Activated T-cell treated with anti-CD3 and anti-CD28 coated beads, Interleukin-2, amount 50 U/mL, for 4 hours (primary cell): ENCODE data around the gene TK2. TPM values are rescaled to one million over a fixed set of nuclear protein-coding genes. Genes with fewer than 3 reads are reported as not detected.
A peak's percentile ranks its signal among the peaks of the same experiment; 100 is the strongest.
"Not testable (repeated sequence)": the region's sequence is repeated elsewhere in the genome, so short reads cannot be mapped to it uniquely, and the experiment has no call there.

ENCODE experiments used
- ATAC-seq, 2 donors: fragments of 200-7000 bp; cut with Tn5 transposase; one replicate each; pipeline ENCODE4 v1.10.0; 2021
- DNase-seq: peaks from one replicate; pipeline ENCODE4 v3.0.0-alpha.2; 2020
- H3K27me3 Mint-ChIP-seq: one replicate; pipeline ENCODE4 v1.8.0; 2021; ENCODE audit warnings: low read depth, mixed read lengths
- H3K36me3 Mint-ChIP-seq: one replicate; pipeline ENCODE4 v1.8.0; 2022; ENCODE audit warnings: mixed read lengths; ENCODE audit not compliant: insufficient read depth
- H3K4me1 Mint-ChIP-seq: one replicate; pipeline ENCODE4 v1.8.0; 2021; ENCODE audit warnings: low read depth, mixed read lengths
- H3K4me3 Mint-ChIP-seq: one replicate; pipeline ENCODE4 v1.8.0; 2021; ENCODE audit warnings: mild to moderate bottlenecking, moderate library complexity, mixed read lengths
- H3K9me3 Mint-ChIP-seq: one replicate; pipeline ENCODE4 v1.8.0; 2021; ENCODE audit warnings: mixed read lengths
- total RNA-seq, 3 donors: library from RNA; stranded (reverse); gene quantifications; one replicate each; pipeline ENCODE4 v1.2.1, GENCODE V29; 2021

The TK2 gene
- total RNA-seq, result 1 to 10 TPM; 3.6 to 4.6 (median 3.8) TPM

- H3K4me3 Mint-ChIP-seq, result peak within 1 kb of the TSS; percentile 94
- H3K4me1 Mint-ChIP-seq, result peaks cover 58% of the 10 kb centered on the region
- DNase-seq (peak; percentile 46), ATAC-seq (peak; percentile 49 to 60)
- H3K9me3 Mint-ChIP-seq, result no peaks in the 10 kb centered on the region
- H3K27me3 Mint-ChIP-seq, result no peaks in the 10 kb centered on the region
- peaks cover 3% of the 10 kb centered on the region for H3K36me3 Mint-ChIP-seq
Observed at GRCh38 chr16:66549284-66550131, at the start of gene TK2. TK2 (minus strand) TSS chr16:66550122; CDS start chr16:66550061, 61 bp downstream.

GRCh38 chr16:66598111-66598510 lies 48.2 kb upstream of the TK2 start:
- DNase-seq (no peak), ATAC-seq (peak; percentile 22 to 47)
- peaks cover 4% of the 10 kb centered on the region for H3K9me3 Mint-ChIP-seq
- H3K36me3 Mint-ChIP-seq, result no peaks in the 10 kb centered on the region
- H3K4me1 Mint-ChIP-seq, result peaks cover 27% of the 10 kb centered on the region
- no peak overlapping the region for H3K4me3 Mint-ChIP-seq
- no peaks in the 10 kb centered on the region for H3K27me3 Mint-ChIP-seq

GRCh38 chr16:66596986-66597848 lies 47.3 kb upstream of the TK2 start:
- H3K9me3 Mint-ChIP-seq, result peaks cover 4% of the 10 kb centered on the region
- H3K27me3 Mint-ChIP-seq, result no peaks in the 10 kb centered on the region
- no peak overlapping the region for H3K4me3 Mint-ChIP-seq
- no peaks in the 10 kb centered on the region for H3K36me3 Mint-ChIP-seq
- ATAC-seq (peak; percentile 50 to 67), DNase-seq (no peak)
- peaks cover 23% of the 10 kb centered on the region for H3K4me1 Mint-ChIP-seq

DNA sequence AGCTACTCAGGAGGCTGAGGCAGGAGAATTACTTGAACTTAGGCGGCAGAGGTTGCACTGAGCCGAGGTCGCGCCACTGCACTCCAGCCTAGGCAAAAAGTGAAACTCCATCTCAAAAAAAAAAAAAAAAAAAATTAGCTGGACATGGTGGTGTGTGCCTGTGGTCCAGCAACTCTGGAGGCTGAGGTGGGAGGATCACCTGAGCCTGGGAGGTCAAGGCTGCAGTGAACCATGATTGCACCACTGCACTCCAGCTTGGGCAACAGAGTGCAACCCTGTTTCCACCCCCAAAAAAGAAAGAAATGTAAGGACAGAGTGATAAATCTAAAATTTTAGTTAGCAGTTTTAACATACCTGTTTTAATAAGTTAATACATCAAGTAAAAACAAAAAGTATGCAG lies 46.6 kb upstream of the TK2 start:
- not testable (repeated sequence) for ATAC-seq, H3K36me3 Mint-ChIP-seq, H3K27me3 Mint-ChIP-seq, H3K9me3 Mint-ChIP-seq, DNase-seq, H3K4me3 Mint-ChIP-seq
- peaks cover 23% of the 10 kb centered on the region for H3K4me1 Mint-ChIP-seq

- Mint-ChIP-seq H3K36me3 (no peaks in the 10 kb centered on the region), H3K9me3 (no peaks in the 10 kb centered on the region), H3K4me3 (no peak overlapping the region), H3K4me1 (peaks cover 28% of the 10 kb centered on the region), H3K27me3 (no peaks in the 10 kb centered on the region)
- DNase-seq, result no peak
- no peak for ATAC-seq
Observed at GRCh38 chr16:66594739-66595138, 44.8 kb upstream of the TK2 start.

DNA sequence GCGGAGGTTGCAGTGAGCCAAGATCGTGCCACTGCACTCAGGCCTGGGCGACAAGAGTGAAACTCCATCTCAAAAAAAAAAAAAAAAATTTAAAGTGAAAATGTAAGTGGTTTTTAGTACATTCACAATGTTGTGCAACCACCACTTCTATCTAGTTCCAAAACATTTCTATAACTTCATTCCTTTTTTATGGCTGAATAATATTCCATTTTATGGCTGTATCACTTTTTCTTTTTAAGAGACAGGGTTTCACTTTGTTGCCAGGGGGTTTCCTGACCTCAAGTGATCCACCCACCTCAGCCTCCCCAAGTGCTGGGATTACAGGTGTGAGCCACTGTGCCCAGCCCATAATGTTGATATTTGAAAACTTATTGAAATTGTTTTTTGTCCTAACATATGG lies 42.9 kb upstream of the TK2 start:
- DNase-seq, result no peak
- H3K36me3 Mint-ChIP-seq, result no peaks in the 10 kb centered on the region
- H3K9me3 Mint-ChIP-seq, result no peaks in the 10 kb centered on the region
- no peak overlapping the region for H3K4me3 Mint-ChIP-seq
- no peaks in the 10 kb centered on the region for H3K27me3 Mint-ChIP-seq
- ATAC-seq, result no peak
- H3K4me1 Mint-ChIP-seq, result peaks cover 32% of the 10 kb centered on the region

- H3K4me1 Mint-ChIP-seq, result peaks cover 31% of the 10 kb centered on the region
- no peaks in the 10 kb centered on the region for H3K27me3 Mint-ChIP-seq
- no peaks in the 10 kb centered on the region for H3K36me3 Mint-ChIP-seq
- no peak for ATAC-seq
- no peak overlapping the region for H3K4me3 Mint-ChIP-seq
- no peak for DNase-seq
- no peaks in the 10 kb centered on the region for H3K9me3 Mint-ChIP-seq
Observed at GRCh38 chr16:66592241-66592640, 42.3 kb upstream of the TK2 start.

DNA sequence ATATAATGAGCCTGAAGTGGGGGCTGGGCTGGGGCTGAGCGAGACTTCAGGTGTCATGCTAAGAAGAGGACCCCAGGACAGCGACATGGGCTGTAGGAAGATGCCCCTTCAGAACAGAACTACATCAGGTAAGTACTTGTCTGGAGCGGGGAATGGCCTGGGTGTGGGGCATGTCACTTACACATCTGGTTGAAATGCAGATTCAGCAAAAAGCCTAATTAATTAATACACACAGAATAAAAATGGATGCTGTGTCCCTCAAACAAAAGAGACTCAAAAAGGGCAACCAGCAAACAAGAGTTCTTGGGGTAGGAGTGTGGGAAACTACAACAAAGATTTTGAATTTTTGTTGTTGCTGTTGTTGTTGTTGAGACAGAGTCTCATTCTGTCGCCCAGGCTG lies 41.1 kb upstream of the TK2 start:
- Mint-ChIP-seq H3K4me3 (no peak overlapping the region), H3K36me3 (no peaks in the 10 kb centered on the region), H3K4me1 (peaks cover 29% of the 10 kb centered on the region), H3K27me3 (no peaks in the 10 kb centered on the region), H3K9me3 (no peaks in the 10 kb centered on the region)
- ATAC-seq (no peak), DNase-seq (no peak)

DNA sequence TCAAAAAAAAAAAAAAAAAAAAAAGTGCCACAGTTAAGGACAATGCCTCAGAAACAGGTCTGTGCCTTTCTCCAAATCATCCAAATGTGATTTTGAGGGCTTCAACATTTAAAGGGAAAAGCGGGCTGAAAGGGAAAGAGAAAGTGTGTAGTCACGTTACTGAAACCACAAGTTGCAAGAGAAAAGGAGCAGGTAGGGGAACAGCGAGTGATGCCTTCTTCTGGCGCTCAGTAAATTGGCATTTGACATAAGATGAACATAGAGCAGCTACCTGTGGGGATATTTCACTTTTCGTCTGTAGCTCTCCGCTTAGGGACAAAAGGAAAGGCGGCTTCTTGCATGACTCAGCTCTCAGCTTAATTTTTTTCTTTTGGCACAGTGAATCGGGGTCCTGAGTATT lies 40.4 kb upstream of the TK2 start:
- peaks cover 29% of the 10 kb centered on the region for H3K4me1 Mint-ChIP-seq
- H3K36me3 Mint-ChIP-seq, result no peaks in the 10 kb centered on the region
- H3K27me3 Mint-ChIP-seq, result no peaks in the 10 kb centered on the region
- H3K4me3 Mint-ChIP-seq, result peak overlapping the region; percentile 81
- no peak for DNase-seq
- ATAC-seq, result peak; percentile 67 to 71
- H3K9me3 Mint-ChIP-seq, result no peaks in the 10 kb centered on the region

GRCh38 chr16:66588981-66589713 lies 39.2 kb upstream of the TK2 start:
- H3K36me3 Mint-ChIP-seq, result no peaks in the 10 kb centered on the region

DNA sequence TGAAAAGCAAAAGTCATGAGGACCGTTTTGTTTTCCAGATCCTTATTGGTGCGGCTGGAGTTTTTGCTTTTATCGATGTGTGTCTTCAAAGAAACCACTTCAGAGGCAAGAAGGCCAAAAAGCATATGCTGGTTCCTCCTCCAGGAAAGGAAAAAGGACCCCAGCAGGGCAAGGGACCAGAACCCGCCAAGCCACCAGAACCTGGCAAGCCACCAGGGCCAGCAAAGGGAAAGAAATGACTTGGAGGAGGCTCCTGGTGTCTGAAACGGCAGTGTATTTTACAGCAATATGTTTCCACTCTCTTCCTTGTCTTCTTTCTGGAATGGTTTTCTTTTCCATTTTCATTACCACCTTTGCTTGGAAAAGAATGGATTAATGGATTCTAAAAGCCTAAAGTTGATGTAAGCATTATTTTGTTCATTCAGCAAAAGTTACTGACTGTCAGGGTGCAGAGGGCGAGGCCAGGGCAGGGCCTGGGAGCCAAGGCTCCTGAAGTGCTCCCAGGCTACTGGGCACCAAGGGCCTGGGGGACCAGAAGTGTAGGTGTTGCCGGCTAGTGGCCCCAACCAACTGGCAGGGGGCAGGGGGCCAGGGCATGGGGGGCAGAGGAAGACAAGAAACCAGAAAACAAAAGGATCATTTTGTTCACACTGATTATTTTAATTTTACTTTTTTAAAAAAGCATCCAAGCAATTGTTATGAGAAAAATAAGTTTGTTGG lies 38.1 kb upstream of the TK2 start:
- no peak for DNase-seq
- no peak overlapping the region for H3K4me3 Mint-ChIP-seq
- H3K4me1 Mint-ChIP-seq, result peaks cover 29% of the 10 kb centered on the region
- no peak for ATAC-seq
- H3K9me3 Mint-ChIP-seq, result no peaks in the 10 kb centered on the region
- H3K27me3 Mint-ChIP-seq, result no peaks in the 10 kb centered on the region
- no peaks in the 10 kb centered on the region for H3K36me3 Mint-ChIP-seq

More at GRCh38 chr16:66588981-66589713, 39.2 kb upstream of the TK2 start:
- no peaks in the 10 kb centered on the region for H3K27me3 Mint-ChIP-seq
- DNase-seq (peak; percentile 57), ATAC-seq (peak; percentile 76 to 82)
- no peaks in the 10 kb centered on the region for H3K9me3 Mint-ChIP-seq
- H3K4me1 Mint-ChIP-seq, result peaks cover 29% of the 10 kb centered on the region
- H3K4me3 Mint-ChIP-seq, result peak overlapping the region; percentile 81

DNA sequence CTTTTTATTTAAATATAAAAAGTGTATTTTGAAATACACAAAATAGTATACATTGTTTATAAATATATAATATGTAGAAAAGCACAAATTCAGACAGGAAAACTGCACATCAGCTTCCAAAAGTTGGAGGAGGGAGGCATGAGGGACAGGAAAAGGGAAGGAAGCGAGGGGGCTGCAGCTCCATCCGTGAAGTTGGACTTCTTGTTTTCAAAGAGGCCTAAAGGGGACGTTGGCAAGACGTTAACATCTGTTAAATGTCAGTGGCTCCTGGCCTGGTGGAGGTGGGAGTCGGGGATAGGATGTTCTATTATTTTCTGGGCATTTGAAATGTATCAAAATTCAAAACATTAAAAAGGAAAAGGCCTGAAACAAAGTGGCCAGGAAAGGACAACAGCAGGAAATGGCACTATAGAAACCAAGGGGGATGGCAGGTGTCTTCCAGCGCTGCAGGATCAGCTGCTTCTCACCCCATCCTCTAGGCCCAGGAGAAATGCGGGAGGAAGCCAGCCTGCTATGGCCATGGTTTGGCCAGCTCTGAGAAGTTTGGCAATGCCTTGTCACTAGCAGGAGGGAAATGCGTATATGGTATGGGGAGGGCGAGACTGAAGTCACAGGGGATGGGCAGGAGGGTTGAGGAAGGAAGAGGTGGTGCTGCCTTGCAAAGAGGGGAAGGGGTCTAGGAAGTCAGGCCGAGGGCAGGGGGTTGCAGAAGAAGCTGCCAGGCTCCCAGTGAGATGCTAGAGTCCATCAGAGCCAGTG lies 35.7 kb upstream of the TK2 start:
- Mint-ChIP-seq H3K4me3 (no peak overlapping the region), H3K9me3 (no peaks in the 10 kb centered on the region), H3K27me3 (peaks cover 3% of the 10 kb centered on the region), H3K36me3 (no peaks in the 10 kb centered on the region), H3K4me1 (peaks cover 27% of the 10 kb centered on the region)
- ATAC-seq (no peak), DNase-seq (no peak)

DNA sequence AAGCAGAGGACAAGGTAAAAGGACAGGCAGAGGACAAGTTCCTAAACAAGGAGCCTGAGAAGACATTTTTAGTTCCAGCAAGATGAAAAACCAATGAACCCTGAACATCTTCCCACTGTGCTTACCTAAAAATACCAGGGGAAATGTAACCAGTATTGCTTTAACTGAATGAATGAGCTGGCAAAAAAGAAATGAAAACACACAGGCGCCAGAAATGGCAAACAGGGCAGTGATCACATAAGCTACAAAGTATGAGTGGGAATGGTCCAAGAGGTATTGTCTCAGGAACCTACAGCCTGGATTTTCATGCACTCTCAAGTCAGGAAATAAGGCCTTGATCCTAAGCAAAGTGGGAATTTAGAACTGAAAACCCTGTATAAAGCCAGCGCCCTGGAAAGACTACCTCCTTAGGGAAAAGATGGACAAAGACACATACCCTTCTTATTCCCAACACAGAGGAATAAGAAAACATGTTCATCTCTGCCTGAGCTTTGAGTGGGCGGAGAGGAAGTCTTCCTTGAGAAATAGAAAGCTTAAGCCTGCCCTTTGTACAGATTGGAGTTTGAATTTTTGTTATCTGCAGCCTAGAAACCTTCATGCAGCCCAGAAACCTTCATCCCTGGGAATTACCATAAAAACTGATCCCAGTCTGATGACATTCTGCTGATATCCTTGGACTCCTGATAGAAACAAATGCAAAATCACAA lies 31.5 kb upstream of the TK2 start:
- H3K4me3 Mint-ChIP-seq, result no peak overlapping the region
- no peaks in the 10 kb centered on the region for H3K36me3 Mint-ChIP-seq
- ATAC-seq (no peak), DNase-seq (no peak)
- peaks cover 33% of the 10 kb centered on the region for H3K27me3 Mint-ChIP-seq
- no peaks in the 10 kb centered on the region for H3K9me3 Mint-ChIP-seq
- H3K4me1 Mint-ChIP-seq, result peaks cover 7% of the 10 kb centered on the region
